HepG2 (cell line): ENCODE results near the gene ZNF84. TPM values are rescaled to one million over a fixed set of nuclear protein-coding genes. Genes with fewer than 3 reads are reported as not detected.

Experiments
- DR1 ChIP-seq: sonication (generic); formaldehyde crosslinking; IDR thresholded peaks from 2 replicates; pipeline ENCODE4 v1.8.0; 2021; ENCODE audit warnings: mild to moderate bottlenecking, missing genetic modification reagents, inconsistent platforms
- JUND ChIP-seq: sonication (generic); formaldehyde crosslinking; IDR thresholded peaks from 2 replicates; pipeline ENCODE4 v1.8.0; 2022; ENCODE audit warnings: mild to moderate bottlenecking, missing genetic modification reagents
- KAT7 ChIP-seq: IDR thresholded peaks from 2 replicates; pipeline ENCODE4 v1.6.1; 2018; ENCODE audit warnings: borderline replicate concordance, missing compliant biosample characterization
- NFKB2 ChIP-seq: sonication (generic); formaldehyde crosslinking; IDR thresholded peaks from 2 replicates; pipeline ENCODE4 v1.4.0; 2020; ENCODE audit warnings: missing genetic modification reagents, borderline replicate concordance
- SIX1 ChIP-seq: sonication (generic); formaldehyde crosslinking; IDR thresholded peaks from 2 replicates; pipeline ENCODE4 v1.4.0; 2020; ENCODE audit warnings: missing genetic modification reagents, borderline replicate concordance
- SRSF1 ChIP-seq: fragments of 200-400 bp; formaldehyde crosslinking; optimal IDR thresholded peaks from 2 replicates; pipeline ENCODE3; 2017; ENCODE audit warnings: mild to moderate bottlenecking, low read depth, low read length, moderate library complexity
- ZNF441 ChIP-seq: sonication (generic); formaldehyde crosslinking; IDR thresholded peaks from 2 replicates; pipeline ENCODE4 v1.7.0; 2021; ENCODE audit warnings: missing genetic modification reagents, borderline replicate concordance
- ZNF629 ChIP-seq: sonication (generic); formaldehyde crosslinking; conservative IDR thresholded peaks from 2 replicates; pipeline ENCODE4 v1.5.0; 2020; ENCODE audit warnings: missing genetic modification reagents
- ZNF773 ChIP-seq: sonication (generic); formaldehyde crosslinking; IDR thresholded peaks from 2 replicates; pipeline ENCODE4 v1.4.0; 2020; ENCODE audit warnings: missing genetic modification reagents, borderline replicate concordance
- ZSCAN12 ChIP-seq: sonication (generic); formaldehyde crosslinking; IDR thresholded peaks from 2 replicates; pipeline ENCODE4 v1.9.0; 2021; ENCODE audit warnings: mild to moderate bottlenecking, missing genetic modification reagents
- polyA plus RNA-seq, 8 experiments: library from polyadenylated mRNA; depleted of rRNA in 3 of 8; stranded (reverse) in 7 of 8; unstranded in 1 of 8; fragments of >200 nt; fragmentation: Illumina TruSeq in 4 of 8; extraction: Trizol in 4 of 8; gene quantifications; 2 replicates each; pipeline versions ENCODE4 v1.2.1 to v1.2.3, GENCODE V29; 2011 to 2016; ENCODE audit warnings: low read depth in 4 of 8, missing spikeins in 1 of 8, mixed read lengths in 1 of 8; ENCODE audit not compliant: insufficient read depth in 1 of 8
- total RNA-seq, 5 experiments: library from RNA; depleted of rRNA; stranded (reverse); fragments of >200 nt; fragmentation: Illumina TruSeq; extraction: Trizol; gene quantifications; 2 replicates each; pipeline ENCODE4 v1.2.3, GENCODE V29; 2016; ENCODE audit warnings: low read depth in 1 of 5
- TF ChIP-seq, protein P1 (sequence below): IDR thresholded peaks from 2 replicates; pipeline ENCODE4 v1.6.1; 2012; ENCODE audit warnings: low read depth, low read length, improper control_type of control experiment
- TF ChIP-seq, protein P2 (sequence below): sonication (generic); formaldehyde crosslinking; IDR thresholded peaks from 2 replicates; pipeline ENCODE4 v1.4.0; 2020; ENCODE audit warnings: missing genetic modification reagents
- TF ChIP-seq, protein P3 (sequence below): IDR thresholded peaks from 2 replicates; pipeline ENCODE4 v1.4.0; 2020; ENCODE audit warnings: mild to moderate bottlenecking, missing genetic modification reagents
- TF ChIP-seq, protein P4 (sequence below): sonication (generic); formaldehyde crosslinking; IDR thresholded peaks from 2 replicates; pipeline ENCODE4 v1.5.1; 2020; ENCODE audit warnings: mild to moderate bottlenecking, missing genetic modification reagents, moderate library complexity
- TF ChIP-seq, protein P5 (sequence below): sonication (generic); formaldehyde crosslinking; conservative IDR thresholded peaks from 2 replicates; pipeline ENCODE4 v1.8.0; 2022; ENCODE audit warnings: missing genetic modification reagents
- TF ChIP-seq, protein P6 (sequence below): sonication (generic); formaldehyde crosslinking; IDR thresholded peaks from 2 replicates; pipeline ENCODE4 v1.5.0; 2020; ENCODE audit warnings: missing genetic modification reagents

ZNF84 gene
- total and polyA plus RNA-seq, 2 of the 13 experiments (the other 11 are each of a cell fraction or from before 2014, with no cell fraction given): 15.5 to 21.8 TPM

DNA sequence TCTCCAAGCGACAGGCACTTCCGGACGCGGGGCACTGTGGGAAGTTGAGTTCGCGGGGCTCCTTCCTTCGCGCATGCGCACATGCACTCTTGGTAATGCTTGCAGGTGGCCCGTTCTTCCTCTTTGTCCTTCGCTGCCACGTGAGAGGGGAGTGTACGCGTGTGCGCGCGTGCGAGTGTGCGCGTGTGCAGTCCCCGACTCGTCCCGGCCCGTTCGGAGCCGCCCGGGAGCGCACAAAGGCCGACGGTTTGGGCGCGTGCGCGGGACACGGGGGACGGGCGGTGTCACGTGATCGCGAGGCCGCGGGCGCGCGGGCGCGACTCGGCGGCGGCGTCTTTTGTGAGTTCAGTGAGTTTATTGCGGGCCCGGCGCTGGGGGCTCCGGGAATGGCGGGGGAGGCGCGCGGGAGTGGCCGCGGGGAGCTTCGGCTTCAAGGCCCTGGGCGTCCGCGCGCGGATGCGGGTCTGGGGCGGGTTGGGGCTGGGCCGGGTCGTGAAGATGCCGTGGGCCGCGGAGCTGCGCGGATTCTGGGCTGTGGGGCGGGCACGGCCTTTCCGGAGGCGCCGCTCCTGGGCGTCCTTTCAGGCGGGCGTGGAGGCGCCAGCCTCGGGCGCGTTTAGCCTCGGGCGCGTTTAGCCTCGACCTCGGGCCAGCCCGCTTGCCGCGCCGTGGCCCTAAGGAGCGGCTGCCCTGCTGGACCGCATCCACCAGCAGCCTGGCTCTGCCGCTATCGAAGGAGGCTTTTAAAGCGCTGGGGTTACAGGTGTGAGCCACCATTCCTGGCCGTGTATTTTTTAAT lies at the start of gene ZNF84 (continued):
- TF ChIP-seq, protein P1, sequence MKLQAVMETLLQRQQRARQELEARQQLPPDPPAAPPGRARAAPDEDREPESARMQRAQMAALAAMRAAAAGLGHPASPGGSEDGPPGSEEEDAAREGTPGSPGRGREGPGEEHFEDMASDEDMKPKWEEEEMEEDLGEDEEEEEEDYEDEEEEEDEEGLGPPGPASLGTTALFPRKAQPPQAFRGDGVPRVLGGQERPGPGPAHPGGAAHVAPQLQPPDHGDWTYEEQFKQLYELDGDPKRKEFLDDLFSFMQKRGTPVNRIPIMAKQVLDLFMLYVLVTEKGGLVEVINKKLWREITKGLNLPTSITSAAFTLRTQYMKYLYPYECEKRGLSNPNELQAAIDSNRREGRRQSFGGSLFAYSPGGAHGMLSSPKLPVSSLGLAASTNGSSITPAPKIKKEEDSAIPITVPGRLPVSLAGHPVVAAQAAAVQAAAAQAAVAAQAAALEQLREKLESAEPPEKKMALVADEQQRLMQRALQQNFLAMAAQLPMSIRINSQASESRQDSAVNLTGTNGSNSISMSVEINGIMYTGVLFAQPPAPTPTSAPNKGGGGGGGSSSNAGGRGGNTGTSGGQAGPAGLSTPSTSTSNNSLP: no peak
- TF ChIP-seq, protein P2, sequence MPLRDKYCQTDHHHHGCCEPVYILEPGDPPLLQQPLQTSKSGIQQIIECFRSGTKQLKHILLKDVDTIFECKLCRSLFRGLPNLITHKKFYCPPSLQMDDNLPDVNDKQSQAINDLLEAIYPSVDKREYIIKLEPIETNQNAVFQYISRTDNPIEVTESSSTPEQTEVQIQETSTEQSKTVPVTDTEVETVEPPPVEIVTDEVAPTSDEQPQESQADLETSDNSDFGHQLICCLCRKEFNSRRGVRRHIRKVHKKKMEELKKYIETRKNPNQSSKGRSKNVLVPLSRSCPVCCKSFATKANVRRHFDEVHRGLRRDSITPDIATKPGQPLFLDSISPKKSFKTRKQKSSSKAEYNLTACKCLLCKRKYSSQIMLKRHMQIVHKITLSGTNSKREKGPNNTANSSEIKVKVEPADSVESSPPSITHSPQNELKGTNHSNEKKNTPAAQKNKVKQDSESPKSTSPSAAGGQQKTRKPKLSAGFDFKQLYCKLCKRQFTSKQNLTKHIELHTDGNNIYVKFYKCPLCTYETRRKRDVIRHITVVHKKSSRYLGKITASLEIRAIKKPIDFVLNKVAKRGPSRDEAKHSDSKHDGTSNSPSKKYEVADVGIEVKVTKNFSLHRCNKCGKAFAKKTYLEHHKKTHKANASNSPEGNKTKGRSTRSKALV (CRISPR knock-in tag): peak; percentile 37; the same call in 1 of the 2 replicates
- TF ChIP-seq ZNF629 (CRISPR knock-in tag): no peak
- TF ChIP-seq, protein P3, sequence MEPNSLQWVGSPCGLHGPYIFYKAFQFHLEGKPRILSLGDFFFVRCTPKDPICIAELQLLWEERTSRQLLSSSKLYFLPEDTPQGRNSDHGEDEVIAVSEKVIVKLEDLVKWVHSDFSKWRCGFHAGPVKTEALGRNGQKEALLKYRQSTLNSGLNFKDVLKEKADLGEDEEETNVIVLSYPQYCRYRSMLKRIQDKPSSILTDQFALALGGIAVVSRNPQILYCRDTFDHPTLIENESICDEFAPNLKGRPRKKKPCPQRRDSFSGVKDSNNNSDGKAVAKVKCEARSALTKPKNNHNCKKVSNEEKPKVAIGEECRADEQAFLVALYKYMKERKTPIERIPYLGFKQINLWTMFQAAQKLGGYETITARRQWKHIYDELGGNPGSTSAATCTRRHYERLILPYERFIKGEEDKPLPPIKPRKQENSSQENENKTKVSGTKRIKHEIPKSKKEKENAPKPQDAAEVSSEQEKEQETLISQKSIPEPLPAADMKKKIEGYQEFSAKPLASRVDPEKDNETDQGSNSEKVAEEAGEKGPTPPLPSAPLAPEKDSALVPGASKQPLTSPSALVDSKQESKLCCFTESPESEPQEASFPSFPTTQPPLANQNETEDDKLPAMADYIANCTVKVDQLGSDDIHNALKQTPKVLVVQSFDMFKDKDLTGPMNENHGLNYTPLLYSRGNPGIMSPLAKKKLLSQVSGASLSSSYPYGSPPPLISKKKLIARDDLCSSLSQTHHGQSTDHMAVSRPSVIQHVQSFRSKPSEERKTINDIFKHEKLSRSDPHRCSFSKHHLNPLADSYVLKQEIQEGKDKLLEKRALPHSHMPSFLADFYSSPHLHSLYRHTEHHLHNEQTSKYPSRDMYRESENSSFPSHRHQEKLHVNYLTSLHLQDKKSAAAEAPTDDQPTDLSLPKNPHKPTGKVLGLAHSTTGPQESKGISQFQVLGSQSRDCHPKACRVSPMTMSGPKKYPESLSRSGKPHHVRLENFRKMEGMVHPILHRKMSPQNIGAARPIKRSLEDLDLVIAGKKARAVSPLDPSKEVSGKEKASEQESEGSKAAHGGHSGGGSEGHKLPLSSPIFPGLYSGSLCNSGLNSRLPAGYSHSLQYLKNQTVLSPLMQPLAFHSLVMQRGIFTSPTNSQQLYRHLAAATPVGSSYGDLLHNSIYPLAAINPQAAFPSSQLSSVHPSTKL (CRISPR knock-in tag): 0 out of 2 replicates have a peak, but pooled peaks have one; percentile 47
- TF ChIP-seq, protein P4, sequence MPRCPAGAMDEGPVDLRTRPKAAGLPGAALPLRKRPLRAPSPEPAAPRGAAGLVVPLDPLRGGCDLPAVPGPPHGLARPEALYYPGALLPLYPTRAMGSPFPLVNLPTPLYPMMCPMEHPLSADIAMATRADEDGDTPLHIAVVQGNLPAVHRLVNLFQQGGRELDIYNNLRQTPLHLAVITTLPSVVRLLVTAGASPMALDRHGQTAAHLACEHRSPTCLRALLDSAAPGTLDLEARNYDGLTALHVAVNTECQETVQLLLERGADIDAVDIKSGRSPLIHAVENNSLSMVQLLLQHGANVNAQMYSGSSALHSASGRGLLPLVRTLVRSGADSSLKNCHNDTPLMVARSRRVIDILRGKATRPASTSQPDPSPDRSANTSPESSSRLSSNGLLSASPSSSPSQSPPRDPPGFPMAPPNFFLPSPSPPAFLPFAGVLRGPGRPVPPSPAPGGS: peak; percentile 68; the same call in 1 of the 2 replicates
- TF ChIP-seq, protein P5, sequence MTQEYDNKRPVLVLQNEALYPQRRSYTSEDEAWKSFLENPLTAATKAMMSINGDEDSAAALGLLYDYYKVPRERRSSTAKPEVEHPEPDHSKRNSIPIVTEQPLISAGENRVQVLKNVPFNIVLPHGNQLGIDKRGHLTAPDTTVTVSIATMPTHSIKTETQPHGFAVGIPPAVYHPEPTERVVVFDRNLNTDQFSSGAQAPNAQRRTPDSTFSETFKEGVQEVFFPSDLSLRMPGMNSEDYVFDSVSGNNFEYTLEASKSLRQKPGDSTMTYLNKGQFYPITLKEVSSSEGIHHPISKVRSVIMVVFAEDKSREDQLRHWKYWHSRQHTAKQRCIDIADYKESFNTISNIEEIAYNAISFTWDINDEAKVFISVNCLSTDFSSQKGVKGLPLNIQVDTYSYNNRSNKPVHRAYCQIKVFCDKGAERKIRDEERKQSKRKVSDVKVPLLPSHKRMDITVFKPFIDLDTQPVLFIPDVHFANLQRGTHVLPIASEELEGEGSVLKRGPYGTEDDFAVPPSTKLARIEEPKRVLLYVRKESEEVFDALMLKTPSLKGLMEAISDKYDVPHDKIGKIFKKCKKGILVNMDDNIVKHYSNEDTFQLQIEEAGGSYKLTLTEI (CRISPR knock-in tag): no peak
- peak; percentile 37; the same call in 1 of the 2 replicates for TF ChIP-seq ZNF773 (CRISPR knock-in tag)
- TF ChIP-seq ZSCAN12: no peak
- TF ChIP-seq, protein P6, sequence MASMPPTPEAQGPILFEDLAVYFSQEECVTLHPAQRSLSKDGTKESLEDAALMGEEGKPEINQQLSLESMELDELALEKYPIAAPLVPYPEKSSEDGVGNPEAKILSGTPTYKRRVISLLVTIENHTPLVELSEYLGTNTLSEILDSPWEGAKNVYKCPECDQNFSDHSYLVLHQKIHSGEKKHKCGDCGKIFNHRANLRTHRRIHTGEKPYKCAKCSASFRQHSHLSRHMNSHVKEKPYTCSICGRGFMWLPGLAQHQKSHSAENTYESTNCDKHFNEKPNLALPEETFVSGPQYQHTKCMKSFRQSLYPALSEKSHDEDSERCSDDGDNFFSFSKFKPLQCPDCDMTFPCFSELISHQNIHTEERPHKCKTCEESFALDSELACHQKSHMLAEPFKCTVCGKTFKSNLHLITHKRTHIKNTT: no peak
- TF ChIP-seq SRSF1: no peak
- peak; percentile 77; the same call in 1 of the 2 replicates for TF ChIP-seq NFKB2 (CRISPR knock-in tag)
- TF ChIP-seq JUND (CRISPR knock-in tag): no peak
- TF ChIP-seq ZNF441 (CRISPR knock-in tag): peak; percentile 84; the same call in 1 of the 2 replicates
- TF ChIP-seq DR1 (CRISPR knock-in tag): peak; percentile 30; the same call in 1 of the 2 replicates
- TF ChIP-seq SIX1 (CRISPR knock-in tag): no peak
- TF ChIP-seq KAT7 (CRISPR knock-in tag): peak; percentile 70; the same call in 1 of the 2 replicates
